CD4-positive, CD25-positive, alpha-beta regulatory T cell (primary cell): Measurements from ENCODE around the gene CHKA. TPM values are rescaled to one million over a fixed set of nuclear protein-coding genes. Genes with fewer than 3 reads are reported as not detected.

ENCODE experiments used
- ATAC-seq, 2 donors: fragments of 150-1000 bp; cut with Tn5 transposase; one replicate each; pipeline ENCODE4 v1.10.0; 2021; ENCODE audit warnings: low read depth in 2 of 2, moderate number of reproducible peaks in 2 of 2, moderate library complexity in 1 of 2
- DNase-seq, 3 donors: peaks; one replicate each; pipeline versions ENCODE4 v3.0.0 to v3.0.0-alpha.2; 2012 to 2022; ENCODE audit warnings: mixed read lengths in 1 of 3
- H3K27ac ChIP-seq: one replicate; pipeline ENCODE4 v1.7.0; 2013; ENCODE audit warnings: mild to moderate bottlenecking, low read length; ENCODE audit not compliant: insufficient read depth, poor library complexity, severe bottlenecking
- H3K27me3 ChIP-seq: one replicate; pipeline ENCODE4 v1.7.0; 2013; ENCODE audit warnings: low read length; ENCODE audit not compliant: control insufficient read depth, insufficient read depth
- H3K36me3 ChIP-seq: one replicate; pipeline ENCODE4 v1.7.0; 2013; ENCODE audit warnings: mild to moderate bottlenecking, low read length, moderate library complexity; ENCODE audit not compliant: control insufficient read depth, insufficient read depth
- H3K4me1 ChIP-seq: 2 replicates; pipeline ENCODE4 v1.7.0; 2013; ENCODE audit warnings: mild to moderate bottlenecking, low read length; ENCODE audit not compliant: insufficient read depth, control insufficient read depth, poor library complexity, severe bottlenecking
- H3K4me3 ChIP-seq: one replicate; pipeline ENCODE4 v1.7.0; 2013; ENCODE audit warnings: low read depth, mild to moderate bottlenecking, low read length, moderate library complexity
- H3K9me3 ChIP-seq, 2 experiments: 1 replicate in 1 of 2; 2 replicates in 1 of 2; pipeline ENCODE4 v1.7.0; 2013; ENCODE audit warnings: low read length in 2 of 2, mild to moderate bottlenecking in 1 of 2, moderate library complexity in 1 of 2; ENCODE audit not compliant: control insufficient read depth in 2 of 2
- H3K27ac Mint-ChIP-seq, 3 donors: one replicate each; pipeline ENCODE4 v1.8.0; 2020 to 2022; ENCODE audit warnings: mild to moderate bottlenecking in 3 of 3, mixed read lengths in 3 of 3, moderate library complexity in 2 of 3
- H3K27me3 Mint-ChIP-seq: one replicate; pipeline ENCODE4 v1.8.0; 2022; ENCODE audit warnings: mild to moderate bottlenecking, mixed read lengths
- H3K36me3 Mint-ChIP-seq: one replicate; pipeline ENCODE4 v1.8.0; 2020; ENCODE audit warnings: mixed read lengths
- H3K4me1 Mint-ChIP-seq, 4 donors: one replicate each; pipeline ENCODE4 v1.8.0; 2020 to 2022; ENCODE audit warnings: mixed read lengths in 4 of 4, mild to moderate bottlenecking in 1 of 4
- H3K4me3 Mint-ChIP-seq, 4 donors: one replicate each; pipeline ENCODE4 v1.8.0; 2020 to 2022; ENCODE audit warnings: mild to moderate bottlenecking in 4 of 4, mixed read lengths in 4 of 4, moderate library complexity in 3 of 4
- H3K9me3 Mint-ChIP-seq, 7 donors: one replicate each; pipeline ENCODE4 v1.8.0; 2020 to 2022; ENCODE audit warnings: mixed read lengths in 7 of 7, mild to moderate bottlenecking in 3 of 7, moderate library complexity in 2 of 7
- polyA plus RNA-seq, 4 donors: library from polyadenylated mRNA; unstranded; fragments of 300-500 nt; fragmentation: Illumina TruSeq; gene quantifications; one replicate each; pipeline ENCODE4 v1.2.3, GENCODE V29; 2021
- total RNA-seq: library from RNA; stranded (reverse); gene quantifications from one replicate; pipeline ENCODE4 v1.2.3, GENCODE V29; 2022

Gene CHKA
- total and polyA plus RNA-seq, 5 donors from 2014 or later, result 0.76 to 8.1 (median 1.2) TPM

GRCh38 chr11:68040101-68040956, 80.9 kb downstream of the CHKA start:
- Mint-ChIP-seq H3K4me3 (peak overlapping the region; percentile 90 to 98 (median 96)), H3K27me3 (no peaks in the 10 kb centered on the region), H3K4me1 (peaks cover 0 to 32% (median 10%) of the 10 kb centered on the region in 4 donors), H3K27ac (peak overlapping the region; percentile 92 to 97 (median 94)), H3K9me3 (no peaks in the 10 kb centered on the region), H3K36me3 (no peaks in the 10 kb centered on the region)
- peak overlapping the region; percentile 77 for H3K4me3 ChIP-seq
- H3K27me3 ChIP-seq, result no peaks in the 10 kb centered on the region
- ATAC-seq, result peak; percentile 43 to 52
- no peaks in the 10 kb centered on the region for H3K9me3 ChIP-seq
- DNase-seq, result peak in 2 of 3 donors; percentile 40 to 73
- peaks cover 56% of the 10 kb centered on the region for H3K4me1 ChIP-seq
- peaks cover 14% of the 10 kb centered on the region for H3K36me3 ChIP-seq
- peak overlapping the region; percentile 80 for H3K27ac ChIP-seq

- Mint-ChIP-seq H3K9me3 (no peaks in the 10 kb centered on the region), H3K27me3 (no peaks in the 10 kb centered on the region), H3K36me3 (no peaks in the 10 kb centered on the region), H3K27ac (peak overlapping the region; percentile 92 to 97 (median 94)), H3K4me3 (peak overlapping the region; percentile 90 to 98 (median 96)), H3K4me1 (peaks cover 0 to 34% (median 10%) of the 10 kb centered on the region in 4 donors)
- H3K9me3 ChIP-seq, result no peaks in the 10 kb centered on the region
- peak in 1 of 3 donors; percentile 20 for DNase-seq
- H3K36me3 ChIP-seq, result peaks cover 10% of the 10 kb centered on the region
- H3K27me3 ChIP-seq, result no peaks in the 10 kb centered on the region
- peak overlapping the region; percentile 77 for H3K4me3 ChIP-seq
- H3K27ac ChIP-seq, result peak overlapping the region; percentile 80
- H3K4me1 ChIP-seq, result peaks cover 56% of the 10 kb centered on the region
- no peak for ATAC-seq
Measured at GRCh38 chr11:68039526-68040086, 81.6 kb downstream of the CHKA start.

GRCh38 chr11:68038718-68039525, 82.3 kb downstream of the CHKA start, which contains the start of gene TCIRG1:
Gene TCIRG1 (plus strand): TSS chr11:68039025. CDS start chr11:68041272, 2,247 bp downstream.
- H3K4me3 ChIP-seq, result peak within 1 kb of the TSS; percentile 77
- DNase-seq, result peak; percentile 40 to 73 (median 57)
- peaks cover 56% of the 10 kb centered on the region for H3K4me1 ChIP-seq
- no peaks in the 10 kb centered on the region for H3K36me3 Mint-ChIP-seq
- H3K9me3 ChIP-seq, result no peaks in the 10 kb centered on the region
- H3K4me1 Mint-ChIP-seq, result peaks cover 0 to 34% (median 10%) of the 10 kb centered on the region in 4 donors
- no peaks in the 10 kb centered on the region for H3K9me3 Mint-ChIP-seq
- H3K27me3 Mint-ChIP-seq, result no peaks in the 10 kb centered on the region
- peak within 1 kb of the TSS; percentile 90 to 98 (median 96) for H3K4me3 Mint-ChIP-seq
- H3K36me3 ChIP-seq, result peaks cover 7% of the 10 kb centered on the region
- peak within 1 kb of the TSS; percentile 80 for H3K27ac ChIP-seq
- peak within 1 kb of the TSS; percentile 92 to 97 (median 94) for H3K27ac Mint-ChIP-seq
- no peaks in the 10 kb centered on the region for H3K27me3 ChIP-seq
- peak; percentile 48 to 55 for ATAC-seq

- ATAC-seq (no peak), DNase-seq (no peak)
- Mint-ChIP-seq H3K4me3 (peak overlapping the region; percentile 58 to 98 (median 92)), H3K27me3 (no peaks in the 10 kb centered on the region), H3K27ac (peak overlapping the region in 2 of 3 donors; percentile 31 to 74), H3K36me3 (no peaks in the 10 kb centered on the region), H3K9me3 (no peaks in the 10 kb centered on the region), H3K4me1 (peaks cover 0 to 36% (median 10%) of the 10 kb centered on the region in 4 donors)
- Histone ChIP-seq H3K4me3 (no peak overlapping the region), H3K27ac (peak overlapping the region; percentile 80), H3K9me3 (no peaks in the 10 kb centered on the region), H3K27me3 (no peaks in the 10 kb centered on the region), H3K4me1 (peaks cover 56% of the 10 kb centered on the region), H3K36me3 (peaks cover 8% of the 10 kb centered on the region)
Measured at GRCh38 chr11:68038226-68038717, 82.9 kb downstream of the CHKA start.

GRCh38 chr11:68037411-68038225, 83.6 kb downstream of the CHKA start:
- H3K9me3 Mint-ChIP-seq, result no peaks in the 10 kb centered on the region
- Histone ChIP-seq H3K27ac (peak overlapping the region; percentile 67), H3K4me1 (peaks cover 56% of the 10 kb centered on the region), H3K9me3 (no peaks in the 10 kb centered on the region), H3K36me3 (peaks cover 6% of the 10 kb centered on the region), H3K4me3 (no peak overlapping the region), H3K27me3 (no peaks in the 10 kb centered on the region)
- peaks cover 0 to 36% (median 10%) of the 10 kb centered on the region in 4 donors for H3K4me1 Mint-ChIP-seq
- ATAC-seq, result no peak
- no peaks in the 10 kb centered on the region for H3K36me3 Mint-ChIP-seq
- H3K27ac Mint-ChIP-seq, result peak overlapping the region; percentile 89 to 97 (median 89)
- peak overlapping the region; percentile 72 to 89 (median 80) for H3K4me3 Mint-ChIP-seq
- DNase-seq, result peak in 1 of 3 donors; percentile 25
- no peaks in the 10 kb centered on the region for H3K27me3 Mint-ChIP-seq

GRCh38 chr11:68036717-68037239, 84.4 kb downstream of the CHKA start:
- peak overlapping the region; percentile 72 to 89 (median 80) for H3K4me3 Mint-ChIP-seq
- H3K27me3 Mint-ChIP-seq, result no peaks in the 10 kb centered on the region
- DNase-seq, result peak in 1 of 3 donors; percentile 60

More at GRCh38 chr11:68036717-68037239, 84.4 kb downstream of the CHKA start:
- Mint-ChIP-seq H3K36me3 (peaks cover under 1% of the 10 kb centered on the region), H3K4me1 (peaks cover 0 to 33% (median 11%) of the 10 kb centered on the region in 4 donors), H3K27ac (peak overlapping the region; percentile 89 to 97 (median 89)), H3K9me3 (no peaks in the 10 kb centered on the region)
- Histone ChIP-seq H3K4me3 (no peak overlapping the region), H3K27me3 (no peaks in the 10 kb centered on the region), H3K9me3 (no peaks in the 10 kb centered on the region), H3K36me3 (peaks cover 5% of the 10 kb centered on the region), H3K4me1 (peaks cover 60% of the 10 kb centered on the region), H3K27ac (peak overlapping the region; percentile 67)
- ATAC-seq, result peak; percentile 22 to 41
